ENCODE results near the gene SLC35F1. TPM values are rescaled to one million over a fixed set of nuclear protein-coding genes. Genes with fewer than 3 reads are reported as not detected.

Gene SLC35F1
- total RNA-seq, 2 donors from 2014 or later, result under 0.01 to 0.78 TPM

DNA sequence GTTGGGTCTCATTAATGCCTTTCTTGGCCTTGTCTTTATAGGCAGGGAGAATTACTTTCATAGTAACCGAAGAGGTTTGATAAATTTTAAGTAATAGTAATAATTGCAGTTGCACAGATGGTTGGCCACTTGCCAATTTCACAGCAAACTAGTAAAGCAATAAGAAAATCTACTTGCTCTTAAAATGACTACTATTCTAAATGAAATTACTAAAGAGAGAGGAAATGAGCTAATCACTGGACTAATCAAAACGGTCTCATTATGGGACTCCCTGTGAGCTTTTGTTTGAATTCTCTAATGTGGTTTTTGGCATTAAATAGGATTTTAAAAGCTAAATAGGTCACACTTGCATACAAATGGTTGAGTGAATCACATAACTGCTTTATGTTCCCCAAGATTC lies 413.6 kb downstream of the SLC35F1 start:
- ATAC-seq (no peak), DNase-seq (peak in 1 of 4 donors; percentile 8)
- H3K36me3 ChIP-seq (replicated peaks in 1 of 2; ENCODE audit: insufficient read depth in 1 of 2, low read depth in 2 of 2), result no peaks in the 10 kb centered on the region
- intact Hi-C loops (cut with DNase I), result no loop called here
- no peak overlapping the region for H3K27ac ChIP-seq
- H3K4me1 ChIP-seq, result peaks cover 13% of the 10 kb centered on the region
- no peaks in the 10 kb centered on the region for H3K9me3 ChIP-seq
- no peaks in the 10 kb centered on the region for H3K27me3 ChIP-seq
- 52 to 67% methylated on average over 2 of the region's 2 CpGs for WGBS, 2 donors
- no peak overlapping the region for H3K4me3 ChIP-seq
- TF ChIP-seq POLR2A (IDR thresholded peaks at IDR 0.05) (no peak), CTCF (IDR thresholded peaks at IDR 0.05) (no peak)

DNA sequence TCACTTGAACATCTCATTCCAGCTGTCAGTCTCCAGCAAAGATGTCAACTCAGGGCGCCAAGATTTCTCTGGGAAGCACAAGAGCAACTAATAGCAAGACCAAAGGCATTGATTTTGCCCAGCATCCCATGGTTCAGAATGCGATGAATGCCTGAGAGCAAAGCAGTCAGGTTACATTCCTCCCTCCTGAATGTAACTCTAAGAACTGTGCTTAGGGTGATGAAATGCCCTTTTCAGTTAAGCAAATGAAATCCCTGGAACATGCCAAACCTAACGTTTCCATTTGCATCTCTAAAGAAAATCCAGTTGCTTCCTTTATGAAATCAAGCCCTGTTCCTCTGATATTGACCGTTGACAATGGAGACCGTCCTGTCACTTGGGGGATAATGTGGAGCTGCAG lies 417.1 kb downstream of the SLC35F1 start:
- WGBS, 2 donors, result 42 to 51% methylated on average over 5 of the region's 5 CpGs
- no peak overlapping the region for H3K27ac ChIP-seq
- ATAC-seq (no peak), DNase-seq (no peak)
- no peaks in the 10 kb centered on the region for H3K4me1 ChIP-seq
- H3K9me3 ChIP-seq, result no peaks in the 10 kb centered on the region
- intact Hi-C loops (cut with DNase I), result no loop called here
- TF ChIP-seq POLR2A (IDR thresholded peaks at IDR 0.05) (no peak), CTCF (IDR thresholded peaks at IDR 0.05) (no peak)
- no peaks in the 10 kb centered on the region for H3K27me3 ChIP-seq
- no peaks in the 10 kb centered on the region for H3K36me3 ChIP-seq (replicated peaks in 1 of 2; ENCODE audit: insufficient read depth in 1 of 2, low read depth in 2 of 2)
- no peak overlapping the region for H3K4me3 ChIP-seq

DNA sequence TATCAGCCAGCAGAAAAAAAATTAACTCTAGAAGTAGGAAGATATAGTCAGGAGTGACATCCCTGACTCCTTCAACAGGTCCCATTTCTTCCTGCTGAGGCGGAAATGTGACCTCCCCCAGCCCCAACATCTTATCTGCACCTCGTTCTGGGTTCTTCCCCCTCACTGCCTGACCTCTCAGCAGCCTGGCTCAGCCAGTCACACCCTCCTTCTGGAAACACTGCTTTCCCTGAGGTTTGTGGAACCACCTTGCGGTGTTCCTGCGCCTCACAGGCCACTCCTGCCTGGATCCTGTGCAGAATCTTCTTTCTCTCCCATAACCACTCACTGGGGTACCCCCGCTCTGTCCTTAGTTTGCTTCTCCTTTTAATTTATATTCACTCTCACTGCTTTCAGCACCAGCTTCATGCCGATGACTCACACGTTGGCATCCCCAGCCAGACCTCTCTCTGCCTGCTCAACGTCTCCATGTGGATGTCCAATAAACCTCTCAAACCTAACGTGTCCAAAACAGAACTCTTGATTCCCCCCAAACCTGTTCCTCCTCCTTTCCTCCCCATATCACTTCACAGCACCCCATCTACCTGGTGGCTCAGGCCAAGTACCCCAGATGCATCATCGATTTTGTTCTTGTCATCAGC lies 418.3 kb downstream of the SLC35F1 start:
- no peaks in the 10 kb centered on the region for H3K36me3 ChIP-seq (replicated peaks in 1 of 2; ENCODE audit: insufficient read depth in 1 of 2, low read depth in 2 of 2)
- H3K4me3 ChIP-seq, result no peak overlapping the region
- no peaks in the 10 kb centered on the region for H3K27me3 ChIP-seq
- H3K27ac ChIP-seq, result no peak overlapping the region
- 69 to 82% methylated on average over 10 of the region's 10 CpGs for WGBS, 2 donors
- intact Hi-C loops (cut with DNase I), result no loop called here
- TF ChIP-seq POLR2A (IDR thresholded peaks at IDR 0.05) (no peak), CTCF (IDR thresholded peaks at IDR 0.05) (no peak)
- ATAC-seq, result no peak
- H3K9me3 ChIP-seq, result no peaks in the 10 kb centered on the region
- no peak for DNase-seq
- no peaks in the 10 kb centered on the region for H3K4me1 ChIP-seq

GRCh38 chr6:118326712-118327111 lies 419.6 kb downstream of the SLC35F1 start:
- Histone ChIP-seq H3K27ac (no peak overlapping the region), H3K9me3 (no peaks in the 10 kb centered on the region), H3K36me3 (replicated peaks in 1 of 2; ENCODE audit: insufficient read depth in 1 of 2, low read depth in 2 of 2) (no peaks in the 10 kb centered on the region), H3K4me1 (no peaks in the 10 kb centered on the region), H3K4me3 (no peak overlapping the region), H3K27me3 (no peaks in the 10 kb centered on the region)
- DNase-seq (no peak), ATAC-seq (no peak)
- TF ChIP-seq POLR2A (IDR thresholded peaks at IDR 0.05) (no peak), CTCF (IDR thresholded peaks at IDR 0.05) (no peak)
- intact Hi-C loops (cut with DNase I), result no loop called here

- H3K4me3 ChIP-seq, result no peak overlapping the region
- no peaks in the 10 kb centered on the region for H3K36me3 ChIP-seq (replicated peaks in 1 of 2; ENCODE audit: insufficient read depth in 1 of 2, low read depth in 2 of 2)
- DNase-seq (no peak), ATAC-seq (no peak)
- H3K9me3 ChIP-seq, result no peaks in the 10 kb centered on the region
- H3K27me3 ChIP-seq, result no peaks in the 10 kb centered on the region
- H3K4me1 ChIP-seq, result no peaks in the 10 kb centered on the region
- no peak for TF ChIP-seq POLR2A (IDR thresholded peaks at IDR 0.05)
- no peak for TF ChIP-seq CTCF (IDR thresholded peaks at IDR 0.05)
- no peak overlapping the region for H3K27ac ChIP-seq
- intact Hi-C loops (cut with DNase I), result no loop called here
These were observed 420.2 kb downstream of the SLC35F1 start for GRCh38 chr6:118327237-118327636.
